HepG2 (cell line): ENCODE results near the gene PRPSAP1. TPM values are rescaled to one million over a fixed set of nuclear protein-coding genes. Genes with fewer than 3 reads are reported as not detected.
A peak's percentile ranks its signal among the peaks of the same experiment; 100 is the strongest.

Experiments
- CSRNP2 ChIP-seq: sonication (generic); formaldehyde crosslinking; conservative IDR thresholded peaks from 2 replicates; pipeline ENCODE4 v1.8.0; 2022; ENCODE audit warnings: low read depth, missing genetic modification reagents
- FOXM1 ChIP-seq: sonication (generic); formaldehyde crosslinking; IDR thresholded peaks from 2 replicates; pipeline ENCODE4 v1.5.0; 2020; ENCODE audit warnings: missing genetic modification reagents
- KLF6 ChIP-seq: IDR thresholded peaks from 2 replicates; pipeline ENCODE4 v1.8.0; 2016; ENCODE audit warnings: missing biosample characterization, missing genetic modification reagents
- MAZ ChIP-seq, 2 experiments: sonication (generic) in 1 of 2; formaldehyde crosslinking in 1 of 2; IDR thresholded peaks; 2 replicates each; pipeline versions ENCODE4 v1.5.0 to v1.6.1; 2012 to 2020; ENCODE audit warnings: low read depth in 2 of 2, mild to moderate bottlenecking in 2 of 2, borderline replicate concordance in 1 of 2, improper control_type of control experiment in 1 of 2, low read length in 1 of 2, missing genetic modification reagents in 1 of 2, moderate library complexity in 1 of 2
- MLLT10 ChIP-seq: sonication (generic); formaldehyde crosslinking; IDR thresholded peaks from 2 replicates; pipeline ENCODE4 v1.4.0; 2020; ENCODE audit warnings: missing genetic modification reagents
- PHB2 ChIP-seq: fragments of 450-650 bp; IDR thresholded peaks from 2 replicates; pipeline ENCODE4 v1.6.1; 2018; ENCODE audit not compliant: partially characterized antibody
- SNAPC4 ChIP-seq: sonication (generic); formaldehyde crosslinking; IDR thresholded peaks from 2 replicates; pipeline ENCODE4 v1.4.0; 2020; ENCODE audit warnings: mild to moderate bottlenecking, missing genetic modification reagents
- SRF ChIP-seq: IDR thresholded peaks from 2 replicates; pipeline ENCODE4 v1.6.1; 2011; ENCODE audit warnings: mild to moderate bottlenecking, low read depth, low read length, moderate library complexity
- TERF1 ChIP-seq: sonication (generic); formaldehyde crosslinking; IDR thresholded peaks from 2 replicates; pipeline ENCODE4 v1.8.0; 2022; ENCODE audit warnings: mild to moderate bottlenecking, missing genetic modification reagents, moderate library complexity
- ZNF18 ChIP-seq: sonication (generic); formaldehyde crosslinking; IDR thresholded peaks from 2 replicates; pipeline ENCODE4 v1.8.0; 2022; ENCODE audit warnings: mild to moderate bottlenecking, missing genetic modification reagents; ENCODE audit not compliant: insufficient replicate concordance
- ZNF224 ChIP-seq: sonication (generic); formaldehyde crosslinking; IDR thresholded peaks from 2 replicates; pipeline ENCODE4 v1.5.0; 2020; ENCODE audit warnings: mild to moderate bottlenecking, missing genetic modification reagents
- ZNF292 ChIP-seq: sonication (generic); formaldehyde crosslinking; IDR thresholded peaks from 2 replicates; pipeline ENCODE4 v1.8.1; 2022; ENCODE audit warnings: mild to moderate bottlenecking, low read depth, missing genetic modification reagents, borderline replicate concordance
- ZNF431 ChIP-seq: sonication (generic); formaldehyde crosslinking; IDR thresholded peaks from 2 replicates; pipeline ENCODE4 v1.9.0; 2022; ENCODE audit warnings: missing genetic modification reagents, low read depth, mild to moderate bottlenecking, borderline replicate concordance
- ZNF770 ChIP-seq: sonication (generic); formaldehyde crosslinking; IDR thresholded peaks from 2 replicates; pipeline ENCODE4 v1.5.0; 2020; ENCODE audit warnings: mild to moderate bottlenecking, missing genetic modification reagents
- polyA plus RNA-seq, 8 experiments: library from polyadenylated mRNA; depleted of rRNA in 3 of 8; stranded (reverse) in 7 of 8; unstranded in 1 of 8; fragments of >200 nt; fragmentation: Illumina TruSeq in 4 of 8; extraction: Trizol in 4 of 8; gene quantifications; 2 replicates each; pipeline versions ENCODE4 v1.2.1 to v1.2.3, GENCODE V29; 2011 to 2016; ENCODE audit warnings: low read depth in 4 of 8, missing spikeins in 1 of 8, mixed read lengths in 1 of 8; ENCODE audit not compliant: insufficient read depth in 1 of 8
- total RNA-seq, 5 experiments: library from RNA; depleted of rRNA; stranded (reverse); fragments of >200 nt; fragmentation: Illumina TruSeq; extraction: Trizol; gene quantifications; 2 replicates each; pipeline ENCODE4 v1.2.3, GENCODE V29; 2016; ENCODE audit warnings: low read depth in 1 of 5

Gene PRPSAP1
- total and polyA plus RNA-seq, 2 of the 13 experiments (the other 11 are each of a cell fraction or from before 2014, with no cell fraction given), result 91.1 to 314 TPM

- peak; percentile 91; the same call in 1 of the 2 replicates for TF ChIP-seq SNAPC4 (CRISPR knock-in tag)
- TF ChIP-seq SRF, result no peak
- TF ChIP-seq MLLT10 (CRISPR knock-in tag), result no peak
- TF ChIP-seq CSRNP2 (CRISPR knock-in tag), result no peak
- TF ChIP-seq FOXM1, result no peak
- TF ChIP-seq ZNF224 (CRISPR knock-in tag), result no peak; the same call in 1 of the 2 replicates
- 0 out of 2 replicates have a peak, but pooled peaks have one; percentile 15 for TF ChIP-seq MAZ (IDR thresholded peaks at IDR 0.05; ENCODE audit: borderline replicate concordance, low read depth, low read length)
- peak; percentile 57; the same call in 1 of the 2 replicates for TF ChIP-seq MAZ (CRISPR knock-in tag; IDR thresholded peaks at IDR 0.05; ENCODE audit: low read depth)
- TF ChIP-seq ZNF292 (CRISPR knock-in tag), result peak; percentile 93; the same call in 1 of the 2 replicates
- TF ChIP-seq PHB2, result no peak
- TF ChIP-seq TERF1, result no peak
- TF ChIP-seq ZNF431 (CRISPR knock-in tag), result no peak
- peak; percentile 92 for TF ChIP-seq KLF6 (CRISPR knock-in tag)
- no peak for TF ChIP-seq ZNF18 (CRISPR knock-in tag)
- TF ChIP-seq ZNF770 (CRISPR knock-in tag), result peak; percentile 93
These were observed 22.8 kb upstream of the PRPSAP1 start (continued) for GRCh38 chr17:76376318-76377133.
